A673 (cell line): ENCODE measurements around the gene KIDINS220. TPM values are rescaled to one million over a fixed set of nuclear protein-coding genes. Genes with fewer than 3 reads are reported as not detected.
A peak's percentile ranks its signal among the peaks of the same experiment; 100 is the strongest.

Source experiments
- BruUV-seq: library from RNA; stranded (reverse); fragments of 400-500 nt; replicated peaks from 2 replicates; lab custom pipeline; 2021; lab: Mats Ljungman, UMichigan
- CTCF ChIA-PET: fragments of 300-600 bp; sonication (Branson Sonifier 250); formaldehyde crosslinking; loops from one replicate; lab custom pipeline; 2022; ENCODE audit warnings: antibody characterized with exemption; lab: Charles Lee
- POLR2A ChIA-PET: fragments of 300-600 bp; sonication (Branson Sonifier 250); formaldehyde crosslinking; loops from one replicate; lab custom pipeline; 2022; ENCODE audit warnings: antibody characterized with exemption; ENCODE audit not compliant: low non-redundant PET; lab: Charles Lee
- DNase-seq: peaks from one replicate; pipeline ENCODE4 v3.0.0-alpha.2; 2015; ENCODE audit warnings: low spot score
- H3K27ac ChIP-seq: fragments of 200-600 bp; sonication (generic); 2 replicates; pipeline ENCODE4 v1.5.1; 2016; ENCODE audit warnings: mixed run types, low read depth, mild to moderate bottlenecking, mixed read lengths, antibody characterized with exemption, low read length; ENCODE audit not compliant: poor library complexity, severe bottlenecking
- H3K27me3 ChIP-seq: fragments of 200-600 bp; sonication (generic); replicated peaks from 2 replicates; pipeline ENCODE4 v1.6.1; 2017; ENCODE audit warnings: mixed run types, low read depth, mild to moderate bottlenecking, mixed read lengths, antibody characterized with exemption, low read length; ENCODE audit not compliant: insufficient read depth, poor library complexity
- H3K36me3 ChIP-seq: fragments of 200-600 bp; sonication (generic); 2 replicates; pipeline ENCODE4 v1.6.1; 2016; ENCODE audit warnings: mixed run types, mild to moderate bottlenecking, mixed read lengths, antibody characterized with exemption, low read length; ENCODE audit not compliant: insufficient read depth, poor library complexity, severe bottlenecking
- H3K4me1 ChIP-seq: fragments of 200-600 bp; sonication (generic); 2 replicates; pipeline ENCODE4 v1.6.1; 2017; ENCODE audit warnings: mixed run types, mild to moderate bottlenecking, mixed read lengths, antibody characterized with exemption, low read length; ENCODE audit not compliant: insufficient read depth, poor library complexity, severe bottlenecking
- H3K4me3 ChIP-seq: fragments of 200-600 bp; sonication (generic); 2 replicates; pipeline ENCODE4 v1.5.1; 2016; ENCODE audit warnings: low read depth, mixed run types, mild to moderate bottlenecking, mixed read lengths, low read length; ENCODE audit not compliant: poor library complexity, severe bottlenecking
- H3K9me3 ChIP-seq: fragments of 200-600 bp; sonication (generic); 2 replicates; pipeline ENCODE4 v1.6.1; 2016; ENCODE audit warnings: mixed run types, low read depth, mild to moderate bottlenecking, mixed read lengths, antibody characterized with exemption, low read length; ENCODE audit not compliant: poor library complexity, severe bottlenecking
- EZH2 ChIP-seq: fragments of 200-600 bp; sonication (generic); IDR thresholded peaks from 2 replicates; pipeline ENCODE4 v1.6.1; 2017; ENCODE audit warnings: borderline replicate concordance, low read depth, mild to moderate bottlenecking, mixed read lengths, antibody characterized with exemption, low read length; ENCODE audit not compliant: poor library complexity, severe bottlenecking
- intact Hi-C: fragments of 100-400 bp; cut with micrococcal nuclease; formaldehyde crosslinking; loops from one replicate; pipeline ENCODE4 v1.10.0; 2022; ENCODE audit not compliant: unreplicated experiment
- total RNA-seq: library from RNA; stranded (reverse); gene quantifications from 2 replicates; pipeline ENCODE4 v1.2.3, GENCODE V29; 2021
- TF ChIP-seq, protein P1 (sequence below): fragments of 300-800, 200-600 bp; sonication (generic); conservative IDR thresholded peaks from 2 replicates; pipeline ENCODE4 v1.5.1; 2017; ENCODE audit warnings: low read depth, mild to moderate bottlenecking, antibody characterized with exemption, low read length, moderate library complexity, mixed read lengths

The KIDINS220 gene
- total RNA-seq, 1 experiment from 2014 or later = 46.4 TPM

DNA sequence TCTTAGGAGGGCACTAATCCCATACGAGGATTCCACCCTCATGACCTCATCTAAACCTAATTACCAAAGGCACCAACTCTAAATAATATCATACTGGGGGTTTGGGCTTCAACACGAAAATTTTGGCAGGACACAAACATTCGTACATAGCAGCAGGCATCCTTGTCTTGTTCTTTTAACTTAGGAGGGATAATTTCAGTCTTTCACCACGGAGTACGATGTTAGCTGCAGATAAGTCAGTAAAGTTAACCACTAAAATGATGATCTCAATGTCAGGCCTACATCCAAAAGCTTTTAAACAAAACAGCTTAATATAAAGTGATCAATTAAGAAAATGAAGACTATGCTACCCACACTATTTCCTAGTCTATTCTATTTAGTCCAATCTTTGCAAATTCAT lies 80.7 kb downstream of the KIDINS220 start:
- no peak overlapping the region for H3K27ac ChIP-seq
- H3K4me3 ChIP-seq = no peak overlapping the region
- H3K4me1 ChIP-seq = peaks cover 27% of the 10 kb centered on the region
- DNase-seq = no peak
- peaks cover 9% of the 10 kb centered on the region for H3K36me3 ChIP-seq
- POLR2A ChIA-PET = interaction anchor here (0.7 kb wide), 1 partner anchor 1330 kb away, joined by 4 read pairs; no protein-coding TSS in a partner anchor
- TF ChIP-seq, protein P1, sequence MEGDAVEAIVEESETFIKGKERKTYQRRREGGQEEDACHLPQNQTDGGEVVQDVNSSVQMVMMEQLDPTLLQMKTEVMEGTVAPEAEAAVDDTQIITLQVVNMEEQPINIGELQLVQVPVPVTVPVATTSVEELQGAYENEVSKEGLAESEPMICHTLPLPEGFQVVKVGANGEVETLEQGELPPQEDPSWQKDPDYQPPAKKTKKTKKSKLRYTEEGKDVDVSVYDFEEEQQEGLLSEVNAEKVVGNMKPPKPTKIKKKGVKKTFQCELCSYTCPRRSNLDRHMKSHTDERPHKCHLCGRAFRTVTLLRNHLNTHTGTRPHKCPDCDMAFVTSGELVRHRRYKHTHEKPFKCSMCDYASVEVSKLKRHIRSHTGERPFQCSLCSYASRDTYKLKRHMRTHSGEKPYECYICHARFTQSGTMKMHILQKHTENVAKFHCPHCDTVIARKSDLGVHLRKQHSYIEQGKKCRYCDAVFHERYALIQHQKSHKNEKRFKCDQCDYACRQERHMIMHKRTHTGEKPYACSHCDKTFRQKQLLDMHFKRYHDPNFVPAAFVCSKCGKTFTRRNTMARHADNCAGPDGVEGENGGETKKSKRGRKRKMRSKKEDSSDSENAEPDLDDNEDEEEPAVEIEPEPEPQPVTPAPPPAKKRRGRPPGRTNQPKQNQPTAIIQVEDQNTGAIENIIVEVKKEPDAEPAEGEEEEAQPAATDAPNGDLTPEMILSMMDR = no peak
- no peak for TF ChIP-seq EZH2
- H3K27me3 ChIP-seq = no peaks in the 10 kb centered on the region
- BruUV-seq = no TSS peak
- intact Hi-C loops = loop anchor here (10.0 kb wide), 1 partner anchor 362 kb away; no protein-coding TSS in a partner anchor
- peaks cover 15% of the 10 kb centered on the region for H3K9me3 ChIP-seq
- CTCF ChIA-PET = no interaction called here

DNA sequence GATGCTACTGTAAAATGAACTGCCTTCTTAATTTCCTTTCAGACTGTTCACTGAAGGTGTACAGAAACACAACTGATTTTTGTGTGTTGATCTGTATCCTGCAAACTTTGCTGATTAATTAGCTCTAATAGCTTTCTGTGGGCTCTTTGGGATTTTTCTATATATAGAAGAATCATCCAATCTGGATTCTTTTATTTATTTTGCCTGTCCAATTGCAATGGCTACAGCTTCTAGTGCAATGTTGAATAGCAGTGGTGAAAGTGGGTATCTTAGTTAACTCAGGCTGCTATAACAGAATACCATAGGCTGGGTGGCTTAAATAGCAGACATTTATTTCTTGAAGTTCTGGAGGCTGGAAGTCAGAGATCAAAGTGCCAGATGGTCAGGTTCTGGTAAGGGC lies 81.2 kb downstream of the KIDINS220 start:
- CTCF ChIA-PET = no interaction called here

DNA sequence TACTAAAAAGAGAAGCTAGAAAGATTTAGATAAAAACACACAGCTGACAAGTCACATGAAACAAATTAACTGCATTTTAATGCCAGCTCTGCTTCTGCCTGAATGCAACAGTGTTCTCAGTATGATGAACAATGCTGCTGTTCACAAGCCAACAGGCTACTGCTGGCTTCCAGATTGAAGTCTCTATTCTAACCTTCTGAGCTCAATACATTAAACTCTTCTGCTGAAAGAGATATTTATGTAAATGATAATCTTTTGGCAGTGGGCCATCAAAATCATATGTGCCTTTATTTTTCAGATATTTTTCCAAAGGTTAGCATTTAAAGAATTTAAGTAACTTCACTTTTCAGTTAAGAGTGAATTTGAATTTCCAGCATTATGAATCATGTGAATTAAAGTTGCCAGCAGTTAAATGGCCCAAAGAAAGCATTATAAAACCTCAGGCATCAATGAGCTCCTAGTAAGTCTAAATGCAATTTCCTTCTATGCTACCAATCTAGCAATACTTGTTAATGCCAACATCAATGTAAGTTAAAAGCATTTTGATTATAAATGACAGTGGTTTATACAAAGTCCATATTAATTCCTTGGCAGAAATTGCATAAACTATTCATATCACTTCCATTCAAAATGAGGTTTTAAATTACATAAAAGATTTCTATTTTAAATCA lies 83.2 kb downstream of the KIDINS220 start:
- DNase-seq = peak; percentile 39

More for the DNA sequence above, 81.2 kb downstream of the KIDINS220 start:
- Histone ChIP-seq H3K4me1 (peaks cover 24% of the 10 kb centered on the region), H3K27ac (no peak overlapping the region), H3K27me3 (no peaks in the 10 kb centered on the region), H3K4me3 (no peak overlapping the region), H3K36me3 (peaks cover 9% of the 10 kb centered on the region), H3K9me3 (peaks cover 15% of the 10 kb centered on the region)
- POLR2A ChIA-PET = interaction anchor here (0.7 kb wide), 1 partner anchor 1329 kb away, joined by 4 read pairs; no protein-coding TSS in a partner anchor
- intact Hi-C loops = loop anchor here (10.0 kb wide), 1 partner anchor 361 kb away; no protein-coding TSS in a partner anchor
- BruUV-seq = no TSS peak
- DNase-seq = no peak
- TF ChIP-seq, protein P1 = no peak
- TF ChIP-seq EZH2 = no peak

More for the DNA sequence above, 83.2 kb downstream of the KIDINS220 start:
- no peak overlapping the region for H3K4me3 ChIP-seq
- H3K4me1 ChIP-seq = peaks cover 16% of the 10 kb centered on the region
- POLR2A ChIA-PET = no interaction called here
- no TSS peak for BruUV-seq
- intact Hi-C loops = loop anchor here (10.0 kb wide), 1 partner anchor 359 kb away; no protein-coding TSS in a partner anchor
- CTCF ChIA-PET = no interaction called here
- H3K27me3 ChIP-seq = no peaks in the 10 kb centered on the region
- peaks cover 15% of the 10 kb centered on the region for H3K9me3 ChIP-seq
- no peak overlapping the region for H3K27ac ChIP-seq
- no peak for TF ChIP-seq EZH2
- TF ChIP-seq, protein P1 = no peak
- peaks cover 9% of the 10 kb centered on the region for H3K36me3 ChIP-seq
